Trophoblast cell (in vitro differentiated cells and primary cell): Measurements from ENCODE around the gene AP1G1.
A peak's percentile ranks its signal among the peaks of the same experiment; 100 is the strongest.

Experiments
- DNase-seq, 2 donors: peaks; one replicate each; pipeline ENCODE4 v3.0.0-alpha.2; 2016
- H2AFZ ChIP-seq: 2 replicates; pipeline ENCODE4 v1.6.1; 2013; ENCODE audit warnings: low read length, moderate library complexity, mild to moderate bottlenecking; ENCODE audit not compliant: insufficient read depth, poor library complexity
- H2AK5ac ChIP-seq: 2 replicates; pipeline ENCODE4 v1.6.1; 2013; ENCODE audit warnings: mild to moderate bottlenecking, low read length
- H2BK120ac ChIP-seq: 2 replicates; pipeline ENCODE4 v1.6.1; 2013; ENCODE audit warnings: low read length, mild to moderate bottlenecking, moderate library complexity; ENCODE audit not compliant: insufficient read depth, poor library complexity
- H2BK12ac ChIP-seq: 2 replicates; pipeline ENCODE4 v1.6.1; 2013; ENCODE audit warnings: mild to moderate bottlenecking, low read length, moderate library complexity
- H2BK5ac ChIP-seq: 2 replicates; pipeline ENCODE4 v1.6.1; 2013; ENCODE audit warnings: low read length, low read depth, moderate library complexity, mild to moderate bottlenecking; ENCODE audit not compliant: poor library complexity
- H3K14ac ChIP-seq: 2 replicates; pipeline ENCODE4 v1.6.1; 2013; ENCODE audit warnings: mild to moderate bottlenecking, low read length
- H3K18ac ChIP-seq: 2 replicates; pipeline ENCODE4 v1.6.1; 2013; ENCODE audit warnings: mild to moderate bottlenecking, low read length
- H3K23ac ChIP-seq: 2 replicates; pipeline ENCODE4 v1.6.1; 2013; ENCODE audit warnings: low read length
- H3K27ac ChIP-seq: 2 replicates; pipeline ENCODE4 v1.5.1; 2013; ENCODE audit warnings: low read depth, mild to moderate bottlenecking, inconsistent platforms, low read length, moderate library complexity
- H3K27me3 ChIP-seq: 2 replicates; pipeline ENCODE4 v1.6.1; 2013; ENCODE audit warnings: inconsistent platforms, mild to moderate bottlenecking, low read length, moderate library complexity; ENCODE audit not compliant: insufficient read depth
- H3K36me3 ChIP-seq, 2 experiments: 1 replicate in 1 of 2; 2 replicates in 1 of 2; pipeline ENCODE4 v1.6.1; 2013; ENCODE audit warnings: low read length in 2 of 2, mild to moderate bottlenecking in 2 of 2, moderate library complexity in 1 of 2; ENCODE audit not compliant: insufficient read depth in 2 of 2, control insufficient read depth in 1 of 2
- H3K4ac ChIP-seq: 2 replicates; pipeline ENCODE4 v1.6.1; 2013; ENCODE audit warnings: low read depth, mild to moderate bottlenecking, low read length, moderate library complexity
- H3K4me1 ChIP-seq, 2 experiments: 1 replicate in 1 of 2; 2 replicates in 1 of 2; pipeline ENCODE4 v1.6.1; 2013; ENCODE audit warnings: low read length in 2 of 2, mild to moderate bottlenecking in 2 of 2, moderate library complexity in 1 of 2; ENCODE audit not compliant: insufficient read depth in 2 of 2, control insufficient read depth in 1 of 2
- H3K4me2 ChIP-seq: 2 replicates; pipeline ENCODE4 v1.6.1; 2013; ENCODE audit warnings: inconsistent platforms, mild to moderate bottlenecking, low read length, moderate library complexity
- H3K4me3 ChIP-seq: 2 replicates; pipeline ENCODE4 v1.5.1; 2013; ENCODE audit warnings: mild to moderate bottlenecking, low read depth, low read length, inconsistent platforms
- H3K79me1 ChIP-seq: one replicate; pipeline ENCODE4 v1.6.1; 2013; ENCODE audit warnings: low read length
- H3K79me2 ChIP-seq: 2 replicates; pipeline ENCODE4 v1.6.1; 2013; ENCODE audit warnings: low read length, mild to moderate bottlenecking; ENCODE audit not compliant: control insufficient read depth, insufficient read depth, poor library complexity
- H3K9ac ChIP-seq: 2 replicates; pipeline ENCODE4 v1.6.1; 2013; ENCODE audit warnings: mild to moderate bottlenecking, low read length
- H3K9me3 ChIP-seq: 2 replicates; pipeline ENCODE4 v1.6.1; 2013; ENCODE audit warnings: low read depth, mild to moderate bottlenecking, control low read depth, inconsistent platforms, low read length; ENCODE audit not compliant: insufficient read depth
- H4K12ac ChIP-seq: 2 replicates; pipeline ENCODE4 v1.6.1; 2013; ENCODE audit warnings: low read depth, mild to moderate bottlenecking, low read length, moderate library complexity
- H4K8ac ChIP-seq: 2 replicates; pipeline ENCODE4 v1.6.1; 2013; ENCODE audit warnings: low read depth, mild to moderate bottlenecking, low read length, moderate library complexity
- H4K91ac ChIP-seq: one replicate; pipeline ENCODE4 v1.6.1; 2013; ENCODE audit warnings: low read depth, mild to moderate bottlenecking, low read length, moderate library complexity
- WGBS: extraction: QIAGEN DNeasy Blood & Tissue Kit; methylation state at CpG from one replicate; pipeline ENCODE4 v1.1.7; 2013; ENCODE audit warnings: missing lambda C conversion rate; ENCODE audit not compliant: insufficient read length, insufficient coverage; ENCODE audit errors: extremely low coverage; 5-methylcytosine and 5-hydroxymethylcytosine counted together

Gene AP1G1

DNA sequence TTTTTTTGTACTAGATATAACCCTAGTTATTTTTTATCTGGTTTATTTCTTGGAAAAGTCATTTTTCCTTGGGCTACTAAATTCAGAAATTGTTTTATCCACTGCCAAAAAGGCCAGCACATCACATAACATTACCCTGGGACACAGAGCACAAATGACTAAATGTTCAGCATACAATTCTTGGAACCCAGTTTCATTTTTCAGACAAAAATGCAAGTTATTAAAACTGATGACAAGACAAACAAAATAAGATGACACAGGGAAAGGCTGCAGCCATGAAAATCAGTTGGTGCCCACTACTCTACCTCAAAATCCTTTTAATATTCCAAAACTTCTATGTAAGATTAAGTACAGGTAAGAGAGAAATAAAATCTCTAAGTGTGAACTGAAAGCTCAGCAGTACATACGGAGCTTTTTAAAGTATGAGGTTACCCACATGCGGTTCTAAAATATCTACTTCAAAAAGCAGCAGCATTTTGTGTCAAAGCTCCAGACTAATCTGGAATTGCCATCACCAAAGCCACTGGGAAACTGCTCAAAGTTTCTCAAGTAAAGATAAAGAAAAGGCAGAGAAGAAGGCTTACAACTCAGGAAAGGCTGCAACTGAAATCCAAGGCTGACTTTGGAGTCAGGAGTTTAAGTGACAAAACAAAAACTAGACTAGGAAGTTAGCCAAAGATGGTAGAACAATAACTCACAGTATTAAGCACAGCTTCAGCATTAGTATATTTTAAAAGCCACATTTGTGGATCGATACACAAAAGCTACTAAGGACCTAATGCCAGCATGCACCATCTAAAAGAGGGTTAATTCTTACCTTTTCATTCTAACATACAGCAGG, 41.4 kb downstream of the AP1G1 start:
- H2AFZ ChIP-seq = no peak overlapping the region
- no peak overlapping the region for H3K14ac ChIP-seq
- no peaks in the 10 kb centered on the region for H3K27me3 ChIP-seq
- H4K12ac ChIP-seq = no peak overlapping the region
- no peak overlapping the region for H3K4ac ChIP-seq
- no peak for DNase-seq
- no peaks in the 10 kb centered on the region for H3K79me1 ChIP-seq
- H4K91ac ChIP-seq = no peak overlapping the region
- peaks cover 12 to 13% of the 10 kb centered on the region in 2 experiments for H3K36me3 ChIP-seq
- H2BK5ac ChIP-seq = no peak overlapping the region
- no peak overlapping the region for H3K27ac ChIP-seq
- no peak overlapping the region for H2BK120ac ChIP-seq
- no peak overlapping the region for H4K8ac ChIP-seq
- H3K23ac ChIP-seq = no peak overlapping the region
- H3K18ac ChIP-seq = no peak overlapping the region
- no peak overlapping the region for H2AK5ac ChIP-seq
- H3K9me3 ChIP-seq = no peaks in the 10 kb centered on the region
- no peak overlapping the region for H2BK12ac ChIP-seq
- no peaks in the 10 kb centered on the region for H3K4me1 ChIP-seq
- no peak overlapping the region for H3K4me3 ChIP-seq
- whole genome bisulfite sequencing = no CpG with 5 or more reads among the region's 3 CpGs
- H3K9ac ChIP-seq = no peak overlapping the region
- H3K4me2 ChIP-seq = no peak overlapping the region
- H3K79me2 ChIP-seq = no peaks in the 10 kb centered on the region

DNA sequence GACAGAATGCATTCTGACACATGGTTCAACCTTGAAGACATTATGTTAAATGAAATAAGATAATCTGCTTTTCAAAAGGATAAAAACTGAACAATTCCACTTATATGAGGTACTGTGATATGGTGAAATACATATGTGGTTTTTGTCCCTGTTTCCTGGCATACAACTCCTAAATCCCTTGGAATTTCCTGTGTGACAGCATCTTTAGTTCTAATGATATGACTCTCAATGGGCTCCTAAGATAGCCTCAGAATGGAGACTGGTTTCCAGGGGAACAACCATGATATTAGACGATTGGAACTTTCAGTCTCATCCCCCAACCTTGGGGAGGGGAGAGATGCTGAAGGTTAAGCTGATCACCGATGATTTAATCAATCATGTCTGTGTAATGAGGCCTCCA, 46.4 kb downstream of the AP1G1 start:
- Histone ChIP-seq H3K9ac (peak overlapping the region; percentile 44), H3K4me3 (no peak overlapping the region), H4K8ac (no peak overlapping the region), H3K27ac (no peak overlapping the region), H3K4me1 (no peaks in the 10 kb centered on the region), H3K79me1 (no peaks in the 10 kb centered on the region), H3K14ac (no peak overlapping the region), H3K4me2 (no peak overlapping the region), H3K27me3 (no peaks in the 10 kb centered on the region), H2BK120ac (no peak overlapping the region), H3K79me2 (no peaks in the 10 kb centered on the region), H3K18ac (no peak overlapping the region), H4K91ac (no peak overlapping the region), H2AFZ (no peak overlapping the region), H3K23ac (no peak overlapping the region), H2BK5ac (no peak overlapping the region), H2BK12ac (no peak overlapping the region), H3K36me3 (peaks cover 22 to 29% of the 10 kb centered on the region in 2 experiments), H3K9me3 (no peaks in the 10 kb centered on the region), H4K12ac (no peak overlapping the region), H2AK5ac (no peak overlapping the region), H3K4ac (no peak overlapping the region)
- no CpG with 5 or more reads among the region's 2 CpGs for WGBS
- no peak for DNase-seq

DNA sequence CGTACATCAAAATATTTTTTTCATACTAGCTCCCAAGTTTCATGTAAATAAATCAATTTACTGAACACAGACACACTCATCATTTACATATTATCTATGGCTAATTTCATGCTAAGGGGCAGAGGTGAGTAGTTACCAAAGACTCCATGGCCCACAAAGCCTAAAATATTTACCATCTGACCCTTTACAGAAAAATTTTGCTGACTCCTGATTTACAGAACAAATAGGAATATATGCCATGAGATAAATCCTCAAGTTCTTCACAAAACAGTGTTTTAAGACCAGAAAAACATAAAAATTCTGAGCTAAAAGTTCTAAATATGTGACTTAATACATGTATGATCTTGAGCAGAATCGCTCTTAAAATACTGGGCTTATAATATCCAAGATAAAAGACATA, 47.5 kb downstream of the AP1G1 start:
- no peak overlapping the region for H3K4ac ChIP-seq
- no peaks in the 10 kb centered on the region for H3K79me2 ChIP-seq
- H3K4me3 ChIP-seq = no peak overlapping the region
- no CpG with 5 or more reads among the region's 2 CpGs for WGBS
- H3K23ac ChIP-seq = no peak overlapping the region
- no peak overlapping the region for H3K9ac ChIP-seq
- no peak overlapping the region for H3K27ac ChIP-seq
- no peak overlapping the region for H2AK5ac ChIP-seq
- no peaks in the 10 kb centered on the region for H3K9me3 ChIP-seq
- no peak overlapping the region for H4K8ac ChIP-seq
- peaks cover 29 to 36% of the 10 kb centered on the region in 2 experiments for H3K36me3 ChIP-seq
- H3K27me3 ChIP-seq = no peaks in the 10 kb centered on the region
- H2BK120ac ChIP-seq = no peak overlapping the region
- H2AFZ ChIP-seq = no peak overlapping the region
- DNase-seq = no peak
- no peaks in the 10 kb centered on the region for H3K4me1 ChIP-seq
- H4K12ac ChIP-seq = no peak overlapping the region
- no peaks in the 10 kb centered on the region for H3K79me1 ChIP-seq
- no peak overlapping the region for H3K14ac ChIP-seq
- H2BK5ac ChIP-seq = no peak overlapping the region
- H3K4me2 ChIP-seq = no peak overlapping the region
- no peak overlapping the region for H2BK12ac ChIP-seq
- no peak overlapping the region for H3K18ac ChIP-seq
- no peak overlapping the region for H4K91ac ChIP-seq

DNA sequence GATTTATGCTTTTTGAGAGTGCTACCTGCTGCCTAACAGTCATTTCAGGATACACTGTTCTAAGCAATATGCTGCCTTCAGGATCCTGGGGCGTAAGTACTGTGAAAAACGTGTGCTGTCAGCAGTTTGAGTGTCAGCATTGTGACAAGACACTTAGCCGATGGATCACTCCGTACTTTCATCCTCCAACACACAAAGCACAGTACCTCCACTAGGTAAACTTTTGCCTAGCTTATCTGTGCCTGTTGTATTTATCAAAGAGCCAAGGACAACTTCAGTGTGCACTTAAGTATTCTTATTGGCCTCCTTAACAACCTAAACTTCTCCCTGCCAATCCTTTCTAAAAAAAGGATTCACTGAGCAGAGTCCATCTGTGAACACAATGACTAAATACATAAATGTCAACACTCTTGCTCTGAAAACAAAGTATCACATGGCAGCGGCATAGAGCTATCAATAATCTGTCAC, 50.3 kb downstream of the AP1G1 start:
- WGBS = no CpG with 5 or more reads among the region's 5 CpGs
- Histone ChIP-seq H3K79me2 (no peaks in the 10 kb centered on the region), H2BK5ac (no peak overlapping the region)

More for the DNA sequence above, 50.3 kb downstream of the AP1G1 start:
- H2AFZ ChIP-seq = no peak overlapping the region
- H3K4ac ChIP-seq = no peak overlapping the region
- no peak overlapping the region for H3K23ac ChIP-seq
- no peak overlapping the region for H4K12ac ChIP-seq
- no peak overlapping the region for H3K4me3 ChIP-seq
- no peak overlapping the region for H3K9ac ChIP-seq
- DNase-seq = no peak
- H3K18ac ChIP-seq = no peak overlapping the region
- no peak overlapping the region for H3K14ac ChIP-seq
- no peaks in the 10 kb centered on the region for H3K4me1 ChIP-seq
- no peaks in the 10 kb centered on the region for H3K9me3 ChIP-seq
- H2BK12ac ChIP-seq = no peak overlapping the region
- no peak overlapping the region for H2BK120ac ChIP-seq
- H3K36me3 ChIP-seq = peaks cover 39 to 51% of the 10 kb centered on the region in 2 experiments
- no peak overlapping the region for H4K8ac ChIP-seq
- H2AK5ac ChIP-seq = no peak overlapping the region
- no peaks in the 10 kb centered on the region for H3K79me1 ChIP-seq
- no peak overlapping the region for H4K91ac ChIP-seq
- no peak overlapping the region for H3K27ac ChIP-seq
- no peak overlapping the region for H3K4me2 ChIP-seq
- H3K27me3 ChIP-seq = no peaks in the 10 kb centered on the region
